ENCODE results near the gene TRIM9. TPM values are rescaled to one million over a fixed set of nuclear protein-coding genes. Genes with fewer than 3 reads are reported as not detected.

Gene TRIM9
- total RNA-seq, 1 donor from 2014 or later = 1.7 TPM

DNA sequence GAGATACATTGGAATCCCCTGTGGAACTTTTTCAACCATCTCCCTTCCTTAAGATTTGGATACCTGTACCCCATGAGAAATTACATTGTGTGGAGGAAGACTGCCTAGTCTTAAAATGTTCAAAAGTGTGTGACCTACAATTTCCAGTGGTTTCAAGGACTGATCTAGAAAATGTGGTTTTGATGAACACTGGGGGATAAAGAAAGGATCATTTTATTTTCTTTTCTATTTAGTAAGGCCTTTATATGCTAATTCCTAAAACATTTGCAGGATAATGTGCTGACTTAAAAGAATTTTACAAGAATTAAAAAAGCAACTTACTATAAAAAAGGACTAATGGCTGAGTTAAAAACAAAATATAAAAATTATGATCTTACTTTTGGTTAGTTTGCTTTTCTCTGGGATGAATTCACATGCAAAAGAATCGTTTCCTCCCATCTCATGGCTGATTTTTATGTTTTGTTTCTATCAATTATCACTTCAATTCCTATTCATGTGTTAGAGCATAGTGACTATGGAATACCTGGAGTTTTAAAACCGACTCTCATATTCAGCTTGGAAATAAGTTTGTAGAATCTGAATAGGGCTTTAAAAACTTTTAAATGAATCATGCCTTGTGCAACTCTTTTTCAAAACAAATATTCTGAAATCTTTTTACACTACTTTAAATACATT lies 110.7 kb downstream of the TRIM9 start:
- TF ChIP-seq CTCF (IDR thresholded peaks at IDR 0.05; ENCODE audit: unreplicated experiment) = no peak
- Mint-ChIP-seq H3K4me1 (ENCODE audit: low read depth) (no peaks in the 10 kb centered on the region), H3K4me3 (ENCODE audit: low read depth) (no peak overlapping the region), H3K27ac (no peak overlapping the region), H3K9me3 (ENCODE audit: low read depth) (no peaks in the 10 kb centered on the region), H3K27me3 (peaks cover 58% of the 10 kb centered on the region), H3K36me3 (ENCODE audit: insufficient read depth) (no peaks in the 10 kb centered on the region)
- no peak for DNase-seq (ENCODE audit: low spot score, unreplicated experiment)

GRCh38 chr14:50979941-50980850 lies 114.7 kb downstream of the TRIM9 start:
- H3K4me3 Mint-ChIP-seq (ENCODE audit: low read depth) = no peak overlapping the region
- peaks cover 37% of the 10 kb centered on the region for H3K27me3 Mint-ChIP-seq
- TF ChIP-seq CTCF (IDR thresholded peaks at IDR 0.05; ENCODE audit: unreplicated experiment) = no peak
- no peak overlapping the region for H3K27ac Mint-ChIP-seq
- DNase-seq (ENCODE audit: low spot score, unreplicated experiment) = no peak
- no peaks in the 10 kb centered on the region for H3K36me3 Mint-ChIP-seq (ENCODE audit: insufficient read depth)
- peaks cover 3% of the 10 kb centered on the region for H3K4me1 Mint-ChIP-seq (ENCODE audit: low read depth)
- no peaks in the 10 kb centered on the region for H3K9me3 Mint-ChIP-seq (ENCODE audit: low read depth)

- no peak for TF ChIP-seq CTCF (IDR thresholded peaks at IDR 0.05; ENCODE audit: unreplicated experiment)
- DNase-seq (ENCODE audit: low spot score, unreplicated experiment) = no peak
- Mint-ChIP-seq H3K9me3 (ENCODE audit: low read depth) (no peaks in the 10 kb centered on the region), H3K27me3 (peaks cover 31% of the 10 kb centered on the region), H3K36me3 (ENCODE audit: insufficient read depth) (no peaks in the 10 kb centered on the region), H3K4me1 (ENCODE audit: low read depth) (peaks cover 3% of the 10 kb centered on the region), H3K27ac (no peak overlapping the region), H3K4me3 (ENCODE audit: low read depth) (no peak overlapping the region)
Observed at GRCh38 chr14:50978888-50979287, 116.0 kb downstream of the TRIM9 start.

DNA sequence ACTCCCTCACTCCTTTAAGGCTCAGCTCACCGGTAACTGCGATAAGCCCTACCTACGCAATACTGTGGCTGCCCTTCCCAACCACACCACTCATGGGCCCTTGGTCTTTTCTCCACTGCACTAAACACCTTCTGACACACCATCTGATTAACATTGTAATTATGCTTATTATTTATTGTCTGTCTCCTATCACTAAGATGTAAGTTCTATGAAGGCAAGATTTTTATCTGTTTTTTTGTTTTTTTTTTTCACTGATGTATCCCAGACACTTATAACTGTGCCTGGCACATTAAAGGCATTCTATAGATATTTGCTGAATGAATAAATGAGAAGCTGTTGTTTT lies 116.4 kb downstream of the TRIM9 start:
- Mint-ChIP-seq H3K4me1 (ENCODE audit: low read depth) (peaks cover 3% of the 10 kb centered on the region), H3K36me3 (ENCODE audit: insufficient read depth) (no peaks in the 10 kb centered on the region), H3K4me3 (ENCODE audit: low read depth) (no peak overlapping the region), H3K9me3 (ENCODE audit: low read depth) (no peaks in the 10 kb centered on the region), H3K27ac (no peak overlapping the region), H3K27me3 (peaks cover 28% of the 10 kb centered on the region)
- no peak for DNase-seq (ENCODE audit: low spot score, unreplicated experiment)
- TF ChIP-seq CTCF (IDR thresholded peaks at IDR 0.05; ENCODE audit: unreplicated experiment) = no peak

- Mint-ChIP-seq H3K36me3 (ENCODE audit: insufficient read depth) (no peaks in the 10 kb centered on the region), H3K27ac (no peak overlapping the region), H3K4me3 (ENCODE audit: low read depth) (no peak overlapping the region), H3K4me1 (ENCODE audit: low read depth) (peaks cover 3% of the 10 kb centered on the region), H3K27me3 (peaks cover 24% of the 10 kb centered on the region), H3K9me3 (ENCODE audit: low read depth) (no peaks in the 10 kb centered on the region)
- no peak for TF ChIP-seq CTCF (IDR thresholded peaks at IDR 0.05; ENCODE audit: unreplicated experiment)
- DNase-seq (ENCODE audit: low spot score, unreplicated experiment) = no peak
Observed at GRCh38 chr14:50977863-50978528, 116.9 kb downstream of the TRIM9 start.

Data from progenitor cell of endocrine pancreas (in vitro differentiated cells).